Transverse colon (tissue), 4 donors: ENCODE results near the gene STK17A.

Experiments
- CTCF ChIP-seq, 5 experiments: fragments of 200-600 bp in 3 of 5; fragments of 450-650 bp in 2 of 5; sonication (generic) in 3 of 5; IDR thresholded peaks; 1 replicate in 2 of 5; 2 replicates in 3 of 5; pipeline ENCODE4 v1.5.1; 2016 to 2017; ENCODE audit warnings: antibody characterized with exemption in 5 of 5, inconsistent platforms in 3 of 5, mild to moderate bottlenecking in 2 of 5, moderate library complexity in 1 of 5
- POLR2A ChIP-seq: fragments of 450-650 bp; IDR thresholded peaks from one replicate; pipeline ENCODE4 v1.6.1; 2016; ENCODE audit warnings: antibody characterized with exemption, mild to moderate bottlenecking, moderate library complexity
- POLR2AphosphoS5 ChIP-seq, 3 donors: sonication (generic); formaldehyde crosslinking; IDR thresholded peaks; one replicate each; pipeline ENCODE4 v1.6.1; 2016; ENCODE audit warnings: antibody characterized with exemption in 3 of 3

GRCh38 chr7:43540471-43540870 lies 42.4 kb upstream of the STK17A start:
- no peak for TF ChIP-seq CTCF (IDR thresholded peaks at IDR 0.05)
- TF ChIP-seq POLR2AphosphoS5 (IDR thresholded peaks at IDR 0.05), result no peak
- no peak for TF ChIP-seq POLR2A
